Keratinocyte (primary cell): ENCODE results near the gene MIOX. TPM values are rescaled to one million over a fixed set of nuclear protein-coding genes. Genes with fewer than 3 reads are reported as not detected.

Experiments
- DNase-seq: peaks from one replicate; pipeline ENCODE4 v3.0.0-alpha.2; 2011; ENCODE audit warnings: low read depth, missing footprints, low spot score
- FAIRE-seq: peaks from 2 replicates; lab custom pipeline; 2011; peaks lifted over from hg19 to GRCh38; lab: Jason Lieb, UNC
- H2AFZ ChIP-seq: 2 replicates; pipeline ENCODE4 v1.6.0; 2012; ENCODE audit warnings: low read length, control low read depth, inconsistent platforms; ENCODE audit not compliant: control insufficient read depth
- H3K27ac ChIP-seq: 2 replicates; pipeline ENCODE4 v1.5.1; 2011; ENCODE audit warnings: low read length; ENCODE audit not compliant: control insufficient read depth, insufficient read depth
- H3K27me3 ChIP-seq: 3 replicates; pipeline ENCODE4 v1.6.0; 2011; ENCODE audit warnings: low read length; ENCODE audit not compliant: control insufficient read depth, insufficient read depth; ENCODE audit errors: extremely low read depth
- H3K36me3 ChIP-seq, 2 experiments: 2 replicates in 1 of 2; 3 replicates in 1 of 2; pipeline ENCODE4 v1.5.1; 2011; ENCODE audit warnings: low read length in 2 of 2, mild to moderate bottlenecking in 1 of 2; ENCODE audit not compliant: control insufficient read depth in 2 of 2, insufficient read depth in 2 of 2; ENCODE audit errors: extremely low read depth in 1 of 2
- H3K4me1 ChIP-seq: 3 replicates; pipeline ENCODE4 v1.5.1; 2011; ENCODE audit warnings: low read length; ENCODE audit not compliant: control insufficient read depth, insufficient read depth; ENCODE audit errors: extremely low read depth
- H3K4me2 ChIP-seq: 3 replicates; pipeline ENCODE4 v1.6.0; 2011; ENCODE audit warnings: low read depth, low read length; ENCODE audit not compliant: control insufficient read depth, insufficient read depth; ENCODE audit errors: extremely low read depth
- H3K4me3 ChIP-seq, 3 experiments: fragments of 200-600 bp in 1 of 3; sonication (generic) in 1 of 3; 2 replicates in 2 of 3; 3 replicates in 1 of 3; pipeline ENCODE4 v1.5.1; 2011 to 2016; ENCODE audit warnings: low read length in 3 of 3, mild to moderate bottlenecking in 3 of 3, control low read depth in 2 of 3, inconsistent platforms in 1 of 3, low read depth in 1 of 3, mixed read lengths in 1 of 3, mixed run types in 1 of 3, moderate library complexity in 1 of 3; ENCODE audit not compliant: control insufficient read depth in 2 of 3, insufficient read depth in 2 of 3; ENCODE audit errors: extremely low read depth in 1 of 3
- H3K79me2 ChIP-seq: 2 replicates; pipeline ENCODE4 v1.6.0; 2012; ENCODE audit warnings: low read length; ENCODE audit not compliant: control insufficient read depth, insufficient read depth
- H3K9ac ChIP-seq: 3 replicates; pipeline ENCODE4 v1.6.0; 2011; ENCODE audit warnings: low read length; ENCODE audit not compliant: control insufficient read depth, insufficient read depth; ENCODE audit errors: extremely low read depth
- H3K9me1 ChIP-seq: 3 replicates; pipeline ENCODE4 v1.6.0; 2011; ENCODE audit warnings: low read length; ENCODE audit not compliant: control insufficient read depth, insufficient read depth; ENCODE audit errors: extremely low read depth
- H3K9me3 ChIP-seq: 2 replicates; pipeline ENCODE4 v1.5.1; 2012; ENCODE audit warnings: low read depth, low read length; ENCODE audit not compliant: control insufficient read depth
- H4K20me1 ChIP-seq: 3 replicates; pipeline ENCODE4 v1.6.0; 2011; ENCODE audit warnings: low read length; ENCODE audit not compliant: control insufficient read depth, insufficient read depth; ENCODE audit errors: extremely low read depth
- CTCF ChIP-seq, 3 experiments: IDR thresholded peaks in 1 of 3; conservative IDR thresholded peaks in 1 of 3; optimal IDR thresholded peaks in 1 of 3; 2 replicates in 2 of 3; 3 replicates in 1 of 3; pipeline versions ENCODE3 to v1.5.1; 2011; ENCODE audit warnings: low read length in 3 of 3, mild to moderate bottlenecking in 3 of 3, moderate library complexity in 2 of 3, control low read depth in 1 of 3, inconsistent platforms in 1 of 3; ENCODE audit not compliant: insufficient read depth in 2 of 3; ENCODE audit errors: extremely low read depth in 1 of 3
- EZH2 ChIP-seq: IDR thresholded peaks from one replicate; pipeline ENCODE4 v1.6.1; 2012; ENCODE audit warnings: inconsistent platforms, mild to moderate bottlenecking, low read length, moderate library complexity
- dilution Hi-C: fragments of 300-500 bp; cut with MboI; formaldehyde crosslinking; loops from one replicate; pipeline ENCODE4 v1.7.0; 2020; ENCODE audit warnings: low sequenced_read_pairs; ENCODE audit not compliant: extremely low pct_ligation_motif_present
- polyA plus RNA-seq, 5 experiments: library from polyadenylated mRNA; depleted of rRNA in 3 of 5; stranded (reverse) in 3 of 5; stranded (forward) in 1 of 5; unstranded in 1 of 5; fragments of >200 nt; gene quantifications; 1 replicate in 1 of 5; 2 replicates in 3 of 5; 3 replicates in 1 of 5; pipeline versions ENCODE4 v1.2.1 to v1.2.3, GENCODE V29; 2011 to 2012; ENCODE audit warnings: missing spikeins in 2 of 5, low read depth in 1 of 5, low replicate concordance in 1 of 5

The MIOX gene
- polyA plus RNA-seq, 1 donor (not counting 4 experiments of a cell fraction or from before 2014, with no cell fraction given): not detected

- Histone ChIP-seq H3K4me2 (no peak overlapping the region), H3K9me3 (no peaks in the 10 kb centered on the region), H3K4me1 (no peaks in the 10 kb centered on the region), H2AFZ (no peak overlapping the region), H3K79me2 (no peaks in the 10 kb centered on the region), H3K4me3 (no peak overlapping the region), H3K9ac (no peak overlapping the region), H3K27me3 (peaks cover 13% of the 10 kb centered on the region), H3K9me1 (no peaks in the 10 kb centered on the region), H3K27ac (no peak overlapping the region), H4K20me1 (peaks cover 3% of the 10 kb centered on the region), H3K36me3 (no peaks in the 10 kb centered on the region)
- FAIRE-seq (no peak), DNase-seq (no peak)
- dilution Hi-C loops: no loop called here
- TF ChIP-seq EZH2: no peak
- no peak for TF ChIP-seq CTCF (optimal IDR thresholded peaks at IDR 0.05 in 1 of 3, IDR thresholded peaks at IDR 0.05 in 1 of 3, conservative IDR thresholded peaks at IDR 0.05 in 1 of 3; ENCODE audit: extremely low read depth in 1 of 3, insufficient read depth in 2 of 3, low read length in 3 of 3)
Observed at GRCh38 chr22:50487290-50488005, 789 bp downstream of the MIOX start.

- Histone ChIP-seq H3K79me2 (no peaks in the 10 kb centered on the region), H3K27ac (no peak overlapping the region), H3K36me3 (no peaks in the 10 kb centered on the region), H4K20me1 (peaks cover 3% of the 10 kb centered on the region), H3K27me3 (peaks cover 8% of the 10 kb centered on the region), H3K9ac (no peak overlapping the region), H3K4me1 (no peaks in the 10 kb centered on the region), H3K4me2 (no peak overlapping the region), H2AFZ (no peak overlapping the region), H3K9me1 (no peaks in the 10 kb centered on the region), H3K9me3 (no peaks in the 10 kb centered on the region), H3K4me3 (no peak overlapping the region)
- DNase-seq: no peak
- dilution Hi-C loops: no loop called here
- no peak for TF ChIP-seq EZH2
- no peak for FAIRE-seq
Observed at GRCh38 chr22:50488006-50488677, 1.5 kb downstream of the MIOX start.
